HG02884 (cell line): Measurements from ENCODE around the gene SIPA1L3.

ENCODE experiments used
- ATAC-seq: cut with Tn5 transposase; IDR thresholded peaks from one replicate; pipeline ENCODE4 v1.9.1; 2021; ENCODE audit warnings: mild to moderate bottlenecking, moderate library complexity; ENCODE audit not compliant: unreplicated experiment

SIPA1L3 gene

DNA sequence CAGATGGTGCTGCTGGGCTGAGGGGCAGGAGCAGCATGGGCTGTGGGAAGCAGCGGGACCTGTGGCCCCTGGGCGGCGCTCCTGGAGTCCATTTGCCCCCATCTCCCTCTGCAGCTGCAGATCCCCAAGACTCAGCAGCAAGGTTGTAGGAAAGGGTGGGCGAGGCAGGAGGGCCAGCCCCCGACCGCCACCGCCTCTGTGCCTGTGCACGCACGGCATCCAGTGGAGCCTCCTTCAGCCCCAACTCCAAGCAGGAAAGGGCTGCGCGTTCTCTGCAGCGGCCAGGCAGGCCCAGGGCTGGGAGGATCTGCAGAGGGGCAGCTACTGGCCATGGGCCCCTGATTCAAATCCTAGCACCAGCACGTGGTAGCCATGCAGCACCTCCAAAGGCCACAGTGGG, 296.2 kb downstream of the SIPA1L3 start:
- no peak for ATAC-seq

DNA sequence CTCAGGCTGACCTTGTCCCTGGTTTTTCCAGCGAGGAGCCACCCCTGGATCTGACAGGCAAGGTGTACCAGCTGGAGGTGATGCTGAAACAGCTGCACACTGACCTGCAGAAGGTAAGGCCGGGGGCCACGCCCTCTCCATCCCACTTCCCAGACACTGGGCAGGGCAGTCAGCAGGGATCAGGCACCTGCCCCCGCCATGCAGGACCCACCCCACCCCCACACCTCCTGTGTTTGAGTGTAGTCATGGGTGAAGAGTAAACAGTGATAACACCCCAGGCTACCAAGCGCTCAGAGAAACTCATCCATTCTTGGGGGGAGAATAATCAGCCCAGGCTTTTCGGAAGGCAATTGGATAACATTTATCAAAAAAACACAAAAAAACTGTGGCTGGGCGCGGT, 297.1 kb downstream of the SIPA1L3 start:
- no peak for ATAC-seq

DNA sequence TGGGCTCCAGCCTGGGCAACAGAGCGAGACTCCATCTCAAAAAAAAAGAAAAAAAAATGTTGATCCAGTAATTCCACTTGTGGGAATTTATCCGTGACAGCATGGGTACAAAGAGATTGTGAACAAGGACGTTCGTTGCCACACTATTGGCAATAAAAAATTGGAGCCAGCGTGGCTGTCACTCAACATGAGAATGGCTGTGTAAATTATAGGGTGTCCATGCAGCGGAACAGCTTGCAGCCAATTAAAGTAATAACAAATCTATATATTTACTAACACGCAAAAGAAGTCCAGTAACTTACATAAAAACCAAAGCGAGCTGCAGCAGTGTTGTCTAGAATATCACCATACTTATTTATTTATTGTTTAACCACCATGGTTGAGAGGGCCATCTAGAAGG, 297.7 kb downstream of the SIPA1L3 start:
- no peak for ATAC-seq

DNA sequence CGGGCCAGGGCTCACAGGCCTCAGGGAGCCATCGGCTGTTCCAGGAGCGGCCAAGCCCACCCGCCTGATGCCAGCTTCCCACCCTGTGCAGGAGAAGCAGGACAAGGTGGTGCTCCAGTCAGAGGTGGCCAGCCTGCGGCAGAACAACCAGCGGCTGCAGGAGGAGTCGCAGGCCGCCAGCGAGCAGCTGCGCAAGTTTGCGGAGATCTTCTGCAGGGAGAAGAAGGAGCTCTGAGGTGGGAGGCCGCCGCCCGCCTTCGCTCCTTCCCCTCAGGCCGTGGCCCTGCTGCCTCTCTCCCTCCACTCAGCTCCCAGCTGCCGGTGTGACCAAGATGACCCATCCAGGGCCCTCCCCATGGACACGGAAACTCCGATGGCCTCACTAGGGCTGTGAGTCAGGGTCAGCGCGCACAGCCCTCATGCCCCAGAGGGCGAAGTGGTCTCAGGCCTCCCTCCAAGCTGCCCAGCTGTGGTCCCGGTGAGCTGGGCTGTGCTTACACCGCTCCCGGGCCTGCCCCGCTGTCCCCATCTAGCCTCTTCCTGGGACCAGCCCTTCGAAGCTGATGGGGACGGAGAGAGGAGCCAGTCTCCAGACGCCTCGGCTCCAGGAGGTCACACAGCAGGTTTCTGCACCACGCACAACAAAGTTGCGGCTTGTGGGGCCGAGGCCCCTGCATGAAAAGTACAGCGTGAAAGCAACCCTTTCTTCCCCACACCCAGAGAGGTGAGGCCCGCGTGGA, 299.2 kb downstream of the SIPA1L3 start:
- ATAC-seq: no peak

DNA sequence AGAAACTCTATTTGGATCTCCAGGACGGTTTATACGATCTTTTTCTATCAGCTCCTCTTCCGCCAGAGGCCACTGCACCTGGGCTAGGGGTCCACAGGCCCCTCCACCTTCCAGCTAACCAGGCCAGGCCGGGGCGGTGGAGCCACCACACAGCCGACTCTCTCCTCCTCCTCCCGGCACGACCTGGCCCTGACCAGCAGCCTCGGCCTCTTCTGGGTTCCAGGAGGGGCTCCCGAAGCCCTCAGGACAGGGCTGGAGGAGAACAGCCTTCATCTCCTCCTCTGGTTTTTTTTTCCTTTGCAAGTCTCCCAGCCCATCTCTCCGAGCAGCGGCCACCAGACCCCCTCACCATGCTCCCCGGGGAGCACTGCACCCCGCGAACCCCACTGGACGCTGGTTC, 299.9 kb downstream of the SIPA1L3 start:
- ATAC-seq: no peak

DNA sequence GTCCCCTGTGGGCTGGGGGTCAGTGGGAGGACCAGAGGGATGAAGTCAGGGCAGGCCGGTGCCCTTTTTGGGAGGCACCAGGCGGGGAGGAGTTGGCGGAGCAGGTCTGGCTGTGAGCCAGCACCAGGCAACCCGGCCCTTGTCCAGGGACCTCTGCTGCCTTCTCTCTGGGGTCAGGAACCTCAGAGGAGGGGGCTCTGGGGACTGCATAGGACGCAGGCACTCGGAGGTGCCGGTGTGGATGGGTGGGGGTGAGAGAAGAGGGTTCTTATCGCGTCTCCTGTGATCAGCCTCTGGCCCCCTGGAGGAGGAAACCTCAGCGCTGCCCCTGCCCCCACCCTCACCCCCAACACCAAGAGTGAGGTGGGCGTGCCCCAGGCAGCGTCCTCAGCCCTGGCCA, 300.5 kb downstream of the SIPA1L3 start:
- no peak for ATAC-seq

DNA sequence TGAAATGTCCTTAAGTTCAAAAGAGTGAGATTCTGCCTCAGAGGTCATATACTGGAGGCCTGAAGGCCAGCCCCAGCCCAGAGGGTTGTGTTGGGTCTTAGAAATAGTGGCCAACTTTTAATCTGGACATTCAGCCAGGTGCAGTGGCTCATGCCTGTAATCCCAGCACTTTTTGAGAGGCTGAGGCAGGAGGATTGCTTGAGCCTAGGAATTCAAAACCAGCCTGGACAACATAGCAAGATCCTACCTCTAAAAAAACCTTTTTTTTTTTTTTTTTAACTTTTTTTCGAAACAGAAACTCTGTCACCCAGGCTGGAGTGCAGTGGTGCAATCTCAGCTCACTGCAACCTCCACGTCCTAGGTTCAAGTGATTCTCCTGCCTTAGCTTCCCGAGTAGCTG, 301.6 kb downstream of the SIPA1L3 start:
- no peak for ATAC-seq

DNA sequence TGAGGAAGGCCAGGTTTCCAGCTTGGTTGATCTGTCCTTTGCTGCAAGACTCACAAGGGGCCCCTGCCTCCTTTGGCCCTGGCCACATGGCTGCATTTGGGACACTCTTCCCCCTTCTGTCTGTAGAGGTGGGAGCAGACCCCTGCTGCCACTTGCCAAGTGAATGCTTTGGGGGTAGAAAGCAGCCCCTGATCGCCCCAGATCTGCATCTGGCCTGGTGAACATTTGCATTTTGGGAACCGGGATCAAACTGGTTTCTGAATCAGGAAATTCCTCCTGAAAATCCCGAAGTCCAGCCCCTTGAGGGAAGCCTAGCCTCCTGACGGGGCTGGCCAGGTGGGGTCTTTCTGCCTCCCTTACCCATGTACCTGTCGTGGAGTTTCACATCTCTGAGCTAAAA, 302.1 kb downstream of the SIPA1L3 start:
- no peak for ATAC-seq

DNA sequence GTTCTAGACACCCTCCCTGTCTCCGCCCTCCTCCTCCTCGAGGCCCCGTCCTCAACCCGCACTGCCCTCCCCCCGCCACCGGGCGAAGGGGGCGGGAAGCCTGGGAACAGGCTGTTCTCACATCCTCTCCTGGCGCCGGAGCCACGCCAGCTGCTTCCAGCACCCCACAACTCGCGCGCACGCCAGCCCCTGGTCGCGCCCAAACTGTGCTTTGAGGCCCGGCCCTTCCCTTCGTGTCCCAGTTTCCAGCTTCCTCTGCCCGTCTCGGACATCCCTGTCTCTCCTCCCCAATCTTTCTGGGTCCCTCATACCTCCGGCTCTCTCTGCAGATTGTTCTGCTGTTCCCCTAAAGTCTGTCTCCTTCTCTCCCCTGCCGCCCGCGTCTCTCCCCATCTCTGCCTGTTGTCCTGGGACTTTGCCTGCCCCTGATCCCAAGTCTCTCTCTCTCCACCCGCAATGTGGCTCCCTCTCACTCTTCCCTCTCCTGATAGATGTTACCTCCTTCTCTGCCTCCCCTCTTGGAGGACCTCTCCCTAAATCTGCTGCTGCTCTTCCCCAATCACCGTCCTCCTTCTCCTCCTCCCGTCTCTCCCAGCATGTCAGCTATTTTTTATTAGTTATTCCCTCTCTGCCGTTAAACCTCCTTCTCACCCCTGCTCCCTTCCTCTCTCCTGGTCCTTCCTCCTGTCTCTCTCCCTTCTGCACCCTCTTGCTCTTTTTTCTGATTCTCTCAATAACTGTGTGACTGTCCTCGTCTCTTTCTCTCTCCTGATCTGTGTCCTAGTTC, 302.9 kb downstream of the SIPA1L3 start:
- ATAC-seq: no peak

DNA sequence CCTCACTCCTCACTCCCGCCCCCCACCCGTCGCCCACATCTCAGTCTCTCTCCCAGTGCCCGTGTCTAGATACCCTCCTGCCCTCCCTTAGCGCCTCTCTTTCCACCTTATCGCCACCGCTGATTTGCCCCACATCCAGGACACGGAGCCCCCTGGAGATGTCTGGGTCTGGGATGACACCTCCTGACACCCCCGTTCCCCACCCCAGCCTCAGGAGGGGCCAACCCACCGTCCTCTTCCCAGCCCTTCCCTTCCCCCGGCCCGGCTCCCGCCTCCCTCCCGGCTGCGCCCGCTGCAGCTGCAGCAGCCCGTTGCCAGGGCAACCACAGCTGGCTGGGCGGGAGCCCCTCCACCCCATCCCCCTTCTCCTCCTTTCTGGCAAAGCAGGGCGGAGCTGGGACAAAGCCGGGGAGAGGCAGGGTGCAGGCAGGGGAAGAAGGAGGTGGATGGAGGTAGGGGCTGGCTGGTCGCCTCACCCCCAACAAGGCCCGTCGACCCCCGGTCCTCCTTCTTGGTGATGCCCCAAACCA, 303.5 kb downstream of the SIPA1L3 start:
- no peak for ATAC-seq

DNA sequence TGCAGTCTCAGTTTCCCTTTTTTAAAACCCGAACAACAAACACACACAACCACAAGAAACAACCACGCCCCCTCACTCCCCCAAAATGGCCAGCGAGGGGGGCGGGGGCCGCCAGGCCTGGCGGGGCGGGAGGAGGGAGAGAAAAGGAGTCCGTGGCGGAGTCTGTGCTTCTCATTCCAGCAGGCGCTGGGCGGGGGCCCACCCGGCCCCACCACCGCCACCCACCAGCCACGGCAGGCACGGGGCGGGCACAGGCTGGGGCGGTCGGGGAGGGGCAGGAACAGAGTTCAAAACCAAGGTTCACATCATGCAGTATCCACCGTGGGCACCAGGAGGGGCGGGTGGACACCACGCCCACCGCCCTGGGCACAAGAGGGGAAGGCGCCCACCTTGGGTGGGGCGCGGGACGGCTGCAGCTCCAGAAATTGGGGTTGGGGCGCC, 304.2 kb downstream of the SIPA1L3 start:
- ATAC-seq: no peak

DNA sequence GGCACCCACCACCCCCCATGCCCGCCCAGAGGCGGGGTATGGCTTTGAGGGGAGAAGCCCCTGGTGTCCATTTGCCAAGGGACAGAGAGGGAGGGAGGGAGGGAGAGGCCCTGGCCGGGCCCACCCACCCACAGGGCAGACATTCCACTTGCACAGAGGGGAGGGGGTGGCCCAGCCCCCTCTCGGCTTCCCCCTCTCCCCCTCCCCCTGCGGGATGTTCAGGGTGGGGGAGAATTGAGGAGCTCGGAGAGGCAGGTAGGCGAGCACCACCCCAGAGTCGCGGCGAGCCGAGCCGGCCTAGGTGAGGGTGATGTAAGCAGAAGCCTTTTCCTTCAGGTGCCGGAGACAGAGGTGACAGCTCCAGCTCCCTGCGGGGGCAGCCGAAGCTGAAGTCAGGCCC, 304.8 kb downstream of the SIPA1L3 start:
- ATAC-seq: no peak

DNA sequence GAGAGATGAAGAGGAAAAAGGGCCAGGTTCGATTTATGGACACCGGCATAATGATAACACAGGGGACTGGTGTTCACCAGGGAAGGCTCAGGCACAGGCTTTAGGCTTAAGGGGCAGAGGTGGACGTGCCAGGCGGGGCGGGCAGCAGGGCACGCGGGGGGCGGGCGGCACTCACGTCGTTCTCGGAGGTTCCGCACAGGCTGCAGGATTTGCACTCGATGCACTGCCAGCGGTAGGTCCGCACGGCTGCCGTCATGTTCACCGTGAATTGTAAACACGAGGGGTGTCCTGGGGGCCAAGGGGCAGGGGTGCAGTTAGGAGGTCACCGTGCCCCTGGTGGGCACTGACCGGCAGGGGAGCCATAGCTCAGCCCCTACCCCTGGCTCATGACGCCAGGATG, 306.5 kb downstream of the SIPA1L3 start:
- ATAC-seq: no peak

DNA sequence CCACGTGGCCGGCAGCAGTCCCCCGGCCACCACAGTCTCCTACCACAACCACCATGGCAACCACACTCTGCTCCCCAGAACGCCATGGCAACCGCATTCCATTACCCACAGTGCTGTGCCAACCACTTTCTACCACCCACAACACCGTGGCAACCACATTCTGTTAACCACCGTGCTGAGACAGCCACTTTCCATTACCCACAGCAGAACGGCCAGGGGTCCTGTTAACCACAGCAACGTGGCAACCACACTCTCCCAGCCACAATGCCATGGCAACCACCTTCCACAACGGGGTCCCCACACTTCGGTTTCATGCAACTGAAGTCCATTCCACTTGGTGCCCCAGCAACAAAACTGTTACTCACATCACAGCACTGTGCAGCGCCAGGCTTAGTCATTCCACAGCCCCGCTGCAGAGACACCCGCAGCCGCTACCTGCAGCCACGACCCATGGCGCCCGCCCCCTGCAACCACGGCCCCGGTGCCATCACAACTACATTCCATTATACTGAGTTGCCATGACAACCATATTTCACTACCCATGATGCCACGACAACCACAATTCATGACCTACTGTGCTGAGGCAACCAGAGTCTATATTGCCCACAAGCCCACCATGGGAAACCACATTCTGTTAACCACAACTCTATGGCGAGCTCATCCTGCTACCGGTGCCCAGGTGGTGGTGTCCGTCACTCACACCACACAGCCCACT, 307.1 kb downstream of the SIPA1L3 start:
- ATAC-seq: no peak

DNA sequence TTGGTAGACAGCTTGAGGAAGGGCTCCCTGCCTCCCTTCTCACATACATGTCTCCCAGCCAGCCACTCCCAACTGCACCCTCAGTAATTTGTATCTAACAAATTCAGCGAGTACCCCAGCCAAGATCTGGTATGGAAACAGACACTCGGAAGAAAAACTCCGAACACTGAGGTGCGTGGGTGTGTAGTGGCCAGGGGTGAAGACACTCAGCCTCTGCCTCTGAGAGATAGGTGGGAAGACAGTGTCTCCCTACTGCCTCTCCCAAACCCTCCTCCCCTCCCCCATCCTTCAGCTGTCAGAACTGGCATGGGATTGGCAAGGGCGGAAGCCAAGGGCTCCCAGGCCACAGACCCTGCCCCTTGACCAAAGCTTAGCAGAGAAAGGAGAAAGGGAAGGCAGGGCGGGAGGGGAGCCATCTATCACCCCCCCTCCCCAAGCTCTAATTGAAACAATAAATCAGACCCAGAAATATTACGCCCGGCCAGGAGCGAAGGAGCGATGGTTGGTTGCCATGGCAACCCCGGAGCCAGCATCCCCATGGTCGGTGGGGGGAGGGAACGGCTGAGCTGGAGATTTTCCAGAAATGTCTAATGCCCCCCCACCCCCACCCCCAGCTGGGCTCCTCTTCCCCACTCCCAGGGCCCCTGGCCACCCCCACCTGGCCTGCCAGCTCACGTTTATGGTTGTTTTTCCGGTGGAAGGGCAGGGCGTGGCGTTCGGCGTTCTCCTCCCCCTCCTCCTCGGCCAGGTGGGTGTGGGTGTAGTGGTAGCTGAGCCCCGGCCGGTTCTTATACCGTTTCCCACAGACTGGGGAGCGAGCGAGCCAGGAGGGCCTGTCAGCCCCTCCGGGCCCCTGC, 310.0 kb downstream of the SIPA1L3 start:
- ATAC-seq: no peak

DNA sequence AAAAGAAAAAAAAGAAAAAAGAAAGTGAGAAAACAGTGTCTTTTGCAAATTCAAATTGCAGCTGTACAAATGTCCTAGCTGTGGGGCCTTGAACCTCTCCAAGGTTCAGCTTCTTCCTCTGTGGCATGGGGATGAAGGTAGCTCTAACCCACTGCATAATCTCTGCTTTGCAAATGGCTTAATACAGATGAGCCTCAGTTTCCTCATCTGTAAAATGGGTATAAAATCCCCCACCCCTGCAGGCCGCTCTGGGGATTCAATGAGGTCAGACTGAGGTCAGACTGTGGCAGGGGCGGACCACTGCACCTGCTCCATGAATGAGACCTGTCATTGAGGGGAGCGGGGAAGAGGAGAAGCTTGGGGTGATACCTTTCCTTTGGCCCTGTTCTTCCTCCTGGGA, 311.2 kb downstream of the SIPA1L3 start:
- no peak for ATAC-seq

DNA sequence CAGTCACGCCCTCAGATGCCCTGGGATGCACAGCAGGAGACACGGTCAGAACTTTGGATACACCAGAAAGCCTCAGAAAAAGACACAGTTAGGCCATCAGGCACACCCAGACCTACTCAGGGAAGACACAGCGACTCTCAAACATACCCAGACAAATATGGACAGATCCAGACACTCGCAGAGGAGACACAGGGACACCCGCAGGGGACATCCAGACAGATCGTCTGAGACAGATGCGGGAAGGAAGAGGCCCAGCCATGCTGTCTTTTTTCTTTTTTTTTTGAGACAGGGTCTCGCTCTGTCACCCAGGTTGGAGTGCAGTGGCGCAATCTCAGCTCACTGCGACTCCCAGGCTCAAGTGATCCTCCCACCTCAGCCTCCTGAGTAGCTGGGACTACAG, 312.2 kb downstream of the SIPA1L3 start:
- ATAC-seq: no peak

DNA sequence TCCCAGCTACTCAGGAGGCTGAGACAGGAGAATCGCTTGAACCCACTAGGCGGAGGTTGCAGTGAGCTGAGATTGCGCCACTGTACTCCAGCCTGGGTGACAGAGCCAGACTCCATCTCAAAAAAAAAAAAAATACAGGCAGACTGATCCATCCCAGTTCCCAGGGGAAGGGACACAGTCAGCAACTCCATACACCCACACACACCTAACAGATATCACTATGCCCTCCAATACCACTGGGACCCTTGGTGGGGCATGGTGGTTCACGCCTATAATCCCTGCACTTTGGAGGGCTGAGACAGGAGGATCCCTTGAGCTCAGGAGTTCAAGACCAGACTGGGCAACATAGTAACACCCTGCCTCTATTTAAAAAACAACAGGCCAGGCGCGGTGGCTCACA, 314.4 kb downstream of the SIPA1L3 start:
- ATAC-seq: no peak

DNA sequence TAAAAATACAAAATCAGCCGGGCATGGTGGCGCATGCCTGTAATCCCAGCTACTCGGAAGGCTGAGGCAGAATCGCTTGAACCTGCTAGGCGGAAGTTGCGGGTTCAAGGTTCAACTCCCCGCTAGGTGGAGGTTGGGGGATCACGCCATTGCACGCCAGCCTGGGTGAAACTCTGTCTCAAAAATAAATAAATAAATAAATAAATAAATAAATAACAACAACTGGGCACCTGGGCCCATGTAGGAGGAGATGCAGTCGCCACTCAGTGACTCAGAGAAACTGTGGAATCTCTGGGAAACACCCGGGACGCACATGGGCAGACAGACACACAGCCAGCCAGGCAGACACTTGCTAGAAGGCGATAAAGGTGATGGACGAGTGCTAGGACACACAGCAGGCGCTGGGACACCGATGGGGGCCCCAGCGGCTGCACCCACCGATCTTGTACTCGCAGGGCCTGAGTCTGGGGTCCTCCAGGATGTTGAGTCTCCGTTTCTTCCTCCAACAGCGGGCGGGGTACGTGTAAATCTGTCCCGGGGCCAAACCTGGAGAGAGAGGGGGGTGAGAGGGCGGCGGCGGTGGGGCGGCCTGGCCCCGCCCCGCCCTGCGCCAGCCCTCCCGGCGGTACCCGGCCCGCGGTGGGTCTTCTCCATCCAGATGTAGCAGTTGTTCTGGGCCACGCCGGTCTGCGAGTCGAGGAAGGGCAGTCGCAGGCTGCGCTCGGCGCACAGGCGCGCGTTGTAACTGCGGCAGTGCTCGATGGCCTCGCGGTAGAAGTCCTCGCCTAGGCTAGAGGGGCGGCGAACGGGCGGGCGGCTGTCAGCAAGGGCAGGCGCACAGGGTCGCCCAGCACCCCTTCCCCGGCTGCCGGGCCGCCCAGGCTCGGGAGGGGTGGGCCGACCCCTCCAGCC, 315.2 kb downstream of the SIPA1L3 start:
- ATAC-seq: no peak

DNA sequence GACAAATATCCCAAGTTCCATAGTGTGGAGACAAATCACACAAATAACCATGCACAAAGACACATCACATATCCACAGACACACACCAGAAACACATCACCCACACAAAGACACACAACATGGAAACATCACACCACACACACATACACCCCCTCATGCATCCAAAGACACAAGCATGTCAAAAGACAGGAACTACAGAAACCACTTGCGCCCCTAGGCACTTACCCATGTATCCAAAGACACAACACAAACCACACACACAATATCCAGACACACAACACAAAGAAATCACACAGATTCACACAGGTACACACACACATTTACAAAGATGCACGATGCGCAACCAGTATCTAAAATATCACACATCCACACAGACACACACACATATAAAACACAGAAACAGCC, 316.1 kb downstream of the SIPA1L3 start:
- ATAC-seq: no peak
